ENCODE measurements around the gene UQCRH. TPM values are rescaled to one million over a fixed set of nuclear protein-coding genes. Genes with fewer than 3 reads are reported as not detected.

The UQCRH gene
- total and polyA plus RNA-seq, 2 of the 13 experiments (the other 11 are each of a cell fraction or from before 2014, with no cell fraction given), result 548 to 556 TPM

GRCh38 chr1:46303038-46303871, at the start of gene UQCRH, which contains the start of gene LRRC41 (continued):
- TF ChIP-seq ZFP91 (CRISPR knock-in tag; IDR thresholded peaks at IDR 0.05; ENCODE audit: borderline replicate concordance) (0 out of 2 replicates have a peak, but pooled peaks have one; percentile 38), ASH2L (IDR thresholded peaks at IDR 0.05; ENCODE audit: insufficient read length, low read depth, low read length) (no peak), ZBTB33 (CRISPR knock-in tag; IDR thresholded peaks at IDR 0.05) (peak; percentile 12; the same call in 1 of the 2 replicates), ZNF784 (CRISPR knock-in tag; IDR thresholded peaks at IDR 0.05; ENCODE audit: borderline replicate concordance) (0 out of 2 replicates have a peak, but pooled peaks have one; percentile 48), ZNF639 (CRISPR knock-in tag; conservative IDR thresholded peaks at IDR 0.05) (peak; percentile 42; the same call in 1 of the 2 replicates), ZNF574 (CRISPR knock-in tag; IDR thresholded peaks at IDR 0.05) (peak; percentile 83), CSRNP2 (CRISPR knock-in tag; conservative IDR thresholded peaks at IDR 0.05; ENCODE audit: low read depth) (no peak), ZBTB1 (CRISPR knock-in tag; IDR thresholded peaks at IDR 0.05; ENCODE audit: borderline replicate concordance) (no peak), ZNF879 (CRISPR knock-in tag; IDR thresholded peaks at IDR 0.05) (no peak)

All from HepG2 (cell line).